ENCODE measurements around the gene PARN. TPM values are rescaled to one million over a fixed set of nuclear protein-coding genes. Genes with fewer than 3 reads are reported as not detected.
A peak's percentile ranks its signal among the peaks of the same experiment; 100 is the strongest.
"Not testable (repeated sequence)": the region's sequence is repeated elsewhere in the genome, so short reads cannot be mapped to it uniquely, and the experiment has no call there.

PARN gene
- total RNA-seq, 1 experiment from 2014 or later, result 41.6 TPM

GRCh38 chr16:14403001-14403389 is 227.1 kb downstream of the PARN start:
- DNase-seq (ENCODE audit: low read depth), result not testable (repeated sequence)

GRCh38 chr16:14402114-14403000 is 227.7 kb downstream of the PARN start:
- not testable (repeated sequence) for DNase-seq (ENCODE audit: low read depth)

DNA sequence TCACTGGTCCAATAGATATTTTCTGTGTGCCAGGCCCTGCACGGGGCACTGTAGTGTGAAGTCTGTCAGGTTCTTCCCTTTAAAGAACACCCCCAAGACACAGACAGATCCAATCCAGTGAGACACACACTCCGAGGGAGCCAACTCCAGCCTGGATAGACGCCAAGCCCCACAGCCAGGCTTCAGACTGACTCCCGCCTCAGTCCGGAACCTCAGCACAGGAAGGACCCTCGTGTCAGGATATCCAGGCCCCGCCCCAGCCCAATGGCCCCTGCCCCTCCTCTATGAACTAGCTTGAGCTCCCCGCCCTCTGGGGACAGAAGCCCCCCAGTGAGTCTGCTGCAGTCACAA is 228.4 kb downstream of the PARN start:
- not testable (repeated sequence) for DNase-seq (ENCODE audit: low read depth)

DNA sequence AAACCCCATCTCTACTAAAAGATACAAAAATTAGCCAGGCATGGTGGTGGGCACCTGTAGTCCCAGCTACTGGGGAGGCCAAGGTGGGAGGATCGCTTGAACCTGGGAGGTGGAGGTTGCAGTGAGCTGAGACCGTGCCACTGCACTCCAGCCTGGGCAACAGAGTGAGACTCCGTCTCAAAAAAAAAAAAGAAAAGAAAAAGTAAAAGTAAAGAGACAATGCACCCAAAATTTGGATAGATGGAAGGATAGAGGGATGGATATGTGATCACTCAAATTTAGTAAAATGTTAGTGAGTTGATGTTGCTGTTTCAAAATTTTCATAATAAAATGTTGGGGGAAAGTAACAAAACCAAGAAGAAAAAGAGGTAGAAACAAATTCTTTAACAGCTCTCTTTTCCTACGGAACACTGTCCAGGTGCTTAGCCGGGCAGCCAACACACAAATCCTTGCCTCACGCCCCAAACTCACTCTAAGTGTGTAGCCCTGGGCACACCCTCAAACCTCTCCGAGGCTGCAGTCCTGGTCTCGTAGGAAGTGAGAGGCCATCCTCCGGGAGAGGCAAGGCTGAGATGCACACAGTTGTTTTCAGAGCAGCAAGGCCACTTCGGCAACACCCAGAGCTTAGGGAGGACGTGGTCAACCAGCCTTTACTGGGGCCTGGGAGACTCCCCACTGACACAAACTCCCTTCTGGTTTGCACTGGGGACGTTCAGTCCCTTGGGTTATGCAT is 228.9 kb downstream of the PARN start:
- not testable (repeated sequence) for DNase-seq (ENCODE audit: low read depth)

DNA sequence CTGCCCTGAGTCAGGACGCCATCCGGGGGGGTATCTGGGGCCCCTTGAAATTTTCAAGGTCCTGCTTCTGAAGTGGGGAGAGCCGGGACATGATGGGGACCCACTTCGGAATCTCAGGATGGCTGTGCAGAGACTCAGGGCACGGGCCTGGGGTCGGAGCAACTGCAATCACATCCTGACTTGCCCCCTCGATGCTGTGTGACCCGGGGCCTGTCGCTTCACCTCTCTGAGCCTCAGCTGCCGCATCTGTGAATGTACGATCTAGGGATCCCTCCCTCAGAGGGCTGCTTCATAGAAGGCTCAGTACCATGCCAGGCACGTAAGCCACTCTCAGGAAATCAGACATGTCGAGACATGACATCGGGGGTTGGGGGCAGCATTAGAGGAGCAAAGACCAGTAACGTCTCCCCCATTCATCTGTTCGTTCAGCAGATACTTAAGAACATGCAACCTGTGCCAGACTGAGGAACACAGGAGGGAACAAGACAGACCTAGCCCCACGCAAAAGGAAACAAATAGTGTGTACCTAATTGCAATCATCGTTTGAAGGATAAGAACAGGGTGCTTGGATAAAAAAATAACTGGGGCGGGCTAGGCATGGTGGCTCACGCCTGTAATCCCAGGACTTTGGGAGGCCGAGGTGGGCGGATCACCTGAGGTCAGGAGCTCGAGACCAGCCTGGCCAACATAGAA is 229.6 kb downstream of the PARN start:
- DNase-seq (ENCODE audit: low read depth), result no peak

DNA sequence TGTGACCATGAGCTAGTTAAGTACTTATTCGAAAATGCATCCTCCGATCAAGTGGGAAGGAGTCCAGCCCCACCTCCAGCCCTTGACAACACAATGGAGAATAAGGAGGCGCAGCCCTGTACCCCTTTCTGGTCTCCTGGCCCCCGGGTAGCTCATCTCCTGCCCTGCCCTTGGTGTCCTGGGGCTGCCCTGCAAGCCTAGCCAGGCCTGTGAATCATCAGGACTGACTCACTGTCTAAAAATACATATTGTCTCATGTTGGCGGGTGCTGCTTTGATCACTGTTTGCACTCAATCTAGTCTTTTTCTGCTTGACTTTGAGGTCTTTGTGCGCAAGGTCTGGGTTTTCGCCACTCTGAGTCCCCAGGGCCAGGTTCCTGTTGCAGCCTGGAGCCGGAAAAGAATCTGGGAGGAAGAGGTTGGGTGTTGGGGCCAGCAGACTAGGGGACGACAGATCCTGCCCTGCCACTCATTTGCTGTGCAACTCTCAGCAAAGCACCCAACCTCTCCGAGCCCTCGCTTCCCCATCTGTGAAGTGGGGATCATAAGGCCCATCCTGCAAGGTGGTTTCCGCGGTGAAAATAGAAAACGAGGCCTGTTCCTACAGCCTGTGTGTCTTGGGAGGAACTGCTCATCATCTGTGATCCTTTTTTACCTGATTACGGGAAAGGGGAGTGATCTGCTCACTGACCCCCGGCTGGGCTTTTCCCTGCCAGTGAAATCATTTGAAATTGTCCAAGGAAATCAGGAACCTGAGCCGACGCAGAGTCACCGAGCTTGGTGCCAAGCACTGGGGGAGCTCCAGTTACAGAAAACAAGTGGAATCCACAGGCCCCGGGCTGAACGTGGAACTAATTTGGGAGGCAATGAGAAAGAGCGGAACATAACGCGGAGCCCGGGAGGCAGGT is 230.4 kb downstream of the PARN start:
- peak; percentile 75 for DNase-seq (ENCODE audit: low read depth)

DNA sequence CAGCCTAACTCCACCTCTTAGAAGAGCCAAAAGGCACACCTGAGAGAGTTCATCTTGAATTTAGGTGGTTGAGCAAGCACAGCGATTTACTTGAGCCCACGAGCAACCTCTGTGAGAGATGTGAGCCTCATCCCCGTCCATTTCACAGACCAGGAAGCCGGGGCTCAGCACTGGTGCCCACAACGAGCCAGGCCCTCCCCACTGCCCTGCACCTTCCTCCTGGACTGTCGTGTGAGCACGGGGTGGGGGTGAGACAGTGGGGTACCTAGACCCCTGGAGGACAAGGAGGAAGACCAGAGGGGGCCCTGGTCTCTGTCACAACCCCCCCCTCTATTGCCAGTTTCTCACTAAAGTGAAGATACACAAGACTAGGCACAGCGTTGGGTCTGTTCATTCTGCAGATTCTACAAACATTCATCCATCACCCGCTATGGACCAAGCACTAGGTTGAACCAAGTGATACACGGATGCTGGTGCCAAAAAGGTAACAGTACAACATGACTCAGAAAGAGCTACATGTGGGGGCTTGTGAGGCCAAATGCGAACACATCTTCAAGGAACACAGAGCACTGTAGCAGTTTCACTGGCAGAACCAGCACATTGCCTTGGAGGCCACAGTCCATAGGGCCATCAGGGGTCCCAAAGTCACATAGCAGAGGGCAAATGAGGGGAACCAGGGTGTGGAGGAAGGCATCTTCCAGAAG is 231.9 kb downstream of the PARN start:
- DNase-seq (ENCODE audit: low read depth), result no peak

- not testable (repeated sequence) for DNase-seq (ENCODE audit: low read depth)
These were observed 234.3 kb downstream of the PARN start for GRCh38 chr16:14395710-14396304.

DNA sequence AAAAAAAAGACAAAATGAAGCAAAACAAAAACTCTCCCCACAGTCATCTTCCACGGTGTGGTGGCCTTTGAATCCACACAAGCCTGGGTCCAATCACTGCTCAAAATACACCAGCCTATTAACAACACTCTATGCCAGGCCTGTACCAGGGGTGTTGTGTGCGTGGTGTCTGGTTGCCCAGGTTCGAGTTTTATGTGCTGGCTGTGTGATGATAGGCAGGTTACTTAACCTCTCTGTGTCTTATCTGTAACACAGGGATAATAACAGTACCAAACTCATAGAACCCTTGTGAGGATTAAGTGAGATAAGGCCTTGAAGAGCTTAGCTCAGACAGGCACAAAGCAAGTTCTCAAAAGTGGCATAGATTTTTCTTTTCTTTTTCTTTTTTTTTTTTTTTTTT is 235.2 kb downstream of the PARN start:
- no peak for DNase-seq (ENCODE audit: low read depth)

GRCh38 chr16:14392960-14393359 is 237.1 kb downstream of the PARN start:
- no peak for DNase-seq (ENCODE audit: low read depth)

- no peak for DNase-seq (ENCODE audit: low read depth)
These were observed 240.7 kb downstream of the PARN start for GRCh38 chr16:14389359-14389758.

GRCh38 chr16:14388243-14388642 is 241.8 kb downstream of the PARN start:
- no peak for DNase-seq (ENCODE audit: low read depth)

GRCh38 chr16:14386115-14386514 is 243.9 kb downstream of the PARN start:
- no peak for DNase-seq (ENCODE audit: low read depth)

Other genes starting within 250 kb of the PARN start
- 61.4 and 63.5 TPM in 2 replicates for gene BFAR, start 2.7 kb upstream of the PARN start, total RNA-seq (2014; rRNA removed)
- gene PLA2G10, start 64.0 kb upstream of the PARN start, total RNA-seq (2014; rRNA removed), result not detected in 2 replicates
- 0.29 and 0.58 TPM in 2 replicates for gene NPIPA3, start 73.2 kb upstream of the PARN start, total RNA-seq (2014; rRNA removed)
- 0.57 TPM in 1 of 2 replicates, not detected in the other for gene NPIPA2, start 112.3 kb upstream of the PARN start, total RNA-seq (2014; rRNA removed)
- 77.2 and 88.2 TPM in 2 replicates for gene NOMO1, start 203.5 kb upstream of the PARN start, total RNA-seq (2014; rRNA removed)

Measured in LHCN-M2 (cell line).